Measurements from ENCODE around the gene GPR108. TPM values are rescaled to one million over a fixed set of nuclear protein-coding genes. Genes with fewer than 3 reads are reported as not detected.

GPR108 gene
- total and polyA plus RNA-seq, 11 donors, result 19.2 to 47.9 (median 31.1) TPM

DNA sequence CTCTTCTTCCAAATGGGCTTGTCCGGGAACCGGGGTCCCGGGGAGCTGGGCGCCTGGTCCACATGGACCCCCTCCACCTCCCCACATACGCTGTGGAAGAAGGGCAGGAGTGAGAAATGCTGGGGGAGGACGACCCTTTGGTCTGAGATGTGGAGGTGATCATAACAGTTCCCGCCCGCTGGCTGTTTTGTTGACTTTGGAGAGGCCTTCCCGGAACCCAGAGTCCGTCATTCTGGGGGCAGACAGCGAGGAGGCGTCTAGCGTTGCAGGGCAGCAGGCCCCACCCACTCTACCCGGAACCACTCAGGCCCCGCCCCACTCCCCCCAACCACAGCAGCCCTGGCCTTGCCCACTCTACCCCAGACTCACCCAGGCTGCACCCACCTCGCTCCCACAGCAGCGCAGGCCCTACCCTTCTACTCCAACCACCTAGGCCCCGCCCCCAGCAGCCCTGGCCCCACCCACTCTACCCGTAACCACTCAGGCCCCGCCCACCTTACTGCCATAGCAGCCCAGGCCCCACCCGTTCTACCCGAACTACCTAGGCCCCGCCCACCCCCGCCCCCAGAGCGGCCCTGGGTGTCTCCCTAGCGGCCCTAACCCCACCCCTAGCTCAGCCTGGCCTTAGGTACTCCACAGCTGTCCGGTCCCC lies 7.1 kb downstream of the GPR108 start:
- Histone ChIP-seq H3K4me3 (no peak overlapping the region), H3K4me1 (peaks cover 0 to 27% (median under 1%) of the 10 kb centered on the region in 12 donors), H3K36me3 (peaks cover 0 to 41% (median 12%) of the 10 kb centered on the region in 9 donors), H3K27me3 (peaks cover 0 to 6% (median 0%) of the 10 kb centered on the region in 9 donors), H3K9me3 (peaks cover 0 to 5% (median 0%) of the 10 kb centered on the region in 12 donors), H3K27ac (no peak overlapping the region)
- intact Hi-C loops (cut with DNase I), result loop anchor here in 6 of 10 donors (10.0 kb wide), 2 partner anchors 95 to 215 kb away; no protein-coding TSS in a partner anchor
- ATAC-seq, result peak in 2 of 4 donors; percentile 41 to 42
- 81 to 83% (median 81%) methylated on average over 18 to 27 of the region's 27 CpGs for WGBS, 4 donors
- no peak for TF ChIP-seq POLR2A (IDR thresholded peaks at IDR 0.05)
- TF ChIP-seq, protein P1, sequence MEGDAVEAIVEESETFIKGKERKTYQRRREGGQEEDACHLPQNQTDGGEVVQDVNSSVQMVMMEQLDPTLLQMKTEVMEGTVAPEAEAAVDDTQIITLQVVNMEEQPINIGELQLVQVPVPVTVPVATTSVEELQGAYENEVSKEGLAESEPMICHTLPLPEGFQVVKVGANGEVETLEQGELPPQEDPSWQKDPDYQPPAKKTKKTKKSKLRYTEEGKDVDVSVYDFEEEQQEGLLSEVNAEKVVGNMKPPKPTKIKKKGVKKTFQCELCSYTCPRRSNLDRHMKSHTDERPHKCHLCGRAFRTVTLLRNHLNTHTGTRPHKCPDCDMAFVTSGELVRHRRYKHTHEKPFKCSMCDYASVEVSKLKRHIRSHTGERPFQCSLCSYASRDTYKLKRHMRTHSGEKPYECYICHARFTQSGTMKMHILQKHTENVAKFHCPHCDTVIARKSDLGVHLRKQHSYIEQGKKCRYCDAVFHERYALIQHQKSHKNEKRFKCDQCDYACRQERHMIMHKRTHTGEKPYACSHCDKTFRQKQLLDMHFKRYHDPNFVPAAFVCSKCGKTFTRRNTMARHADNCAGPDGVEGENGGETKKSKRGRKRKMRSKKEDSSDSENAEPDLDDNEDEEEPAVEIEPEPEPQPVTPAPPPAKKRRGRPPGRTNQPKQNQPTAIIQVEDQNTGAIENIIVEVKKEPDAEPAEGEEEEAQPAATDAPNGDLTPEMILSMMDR (IDR thresholded peaks at IDR 0.05), result no peak
- no peak for DNase-seq

DNA sequence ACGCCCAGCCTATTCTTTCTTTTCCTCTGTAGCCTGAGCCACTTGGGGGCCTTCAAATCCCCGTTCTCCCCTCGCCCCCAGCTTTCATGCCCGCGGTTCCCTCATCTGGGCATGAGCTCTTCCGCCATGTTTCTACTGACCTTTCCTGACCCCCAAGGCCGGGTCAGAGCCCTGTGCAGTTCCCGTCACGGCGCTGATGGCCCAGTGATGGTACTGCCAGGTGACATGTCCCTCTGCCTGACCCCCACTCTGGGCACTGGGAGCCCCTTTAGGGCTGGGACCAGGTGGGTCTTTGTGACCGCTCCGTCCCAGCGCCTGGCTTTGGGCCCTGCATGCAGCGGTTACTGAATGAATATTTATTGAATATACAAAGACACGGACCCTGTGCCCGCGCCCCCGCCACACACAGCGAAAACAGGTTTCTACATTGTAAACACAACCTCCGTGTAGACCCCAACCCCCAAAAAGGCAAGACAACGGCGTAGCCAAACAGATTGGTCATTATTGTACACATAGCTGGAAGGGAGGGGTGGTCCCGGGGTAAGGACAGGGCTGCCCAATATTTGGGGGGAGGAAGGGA lies 7.7 kb downstream of the GPR108 start:
- Histone ChIP-seq H3K9me3 (peaks cover 0 to 5% (median 0%) of the 10 kb centered on the region in 12 donors), H3K27me3 (peaks cover 0 to 6% (median 0%) of the 10 kb centered on the region in 9 donors), H3K4me1 (peaks cover 0 to 32% (median 0%) of the 10 kb centered on the region in 12 donors), H3K4me3 (no peak overlapping the region), H3K36me3 (peaks cover 0 to 39% (median 12%) of the 10 kb centered on the region in 9 donors), H3K27ac (no peak overlapping the region)
- TF ChIP-seq, protein P1 (IDR thresholded peaks at IDR 0.05), result no peak
- TF ChIP-seq POLR2A (IDR thresholded peaks at IDR 0.05), result no peak
- DNase-seq (no peak), ATAC-seq (no peak)
- WGBS, 4 donors, result 93 to 97% (median 95%) methylated on average over 23 of the region's 23 CpGs
- intact Hi-C loops (cut with DNase I), result loop anchor here in 6 of 10 donors (10.0 kb wide), 2 partner anchors 95 to 215 kb away; no protein-coding TSS in a partner anchor

DNA sequence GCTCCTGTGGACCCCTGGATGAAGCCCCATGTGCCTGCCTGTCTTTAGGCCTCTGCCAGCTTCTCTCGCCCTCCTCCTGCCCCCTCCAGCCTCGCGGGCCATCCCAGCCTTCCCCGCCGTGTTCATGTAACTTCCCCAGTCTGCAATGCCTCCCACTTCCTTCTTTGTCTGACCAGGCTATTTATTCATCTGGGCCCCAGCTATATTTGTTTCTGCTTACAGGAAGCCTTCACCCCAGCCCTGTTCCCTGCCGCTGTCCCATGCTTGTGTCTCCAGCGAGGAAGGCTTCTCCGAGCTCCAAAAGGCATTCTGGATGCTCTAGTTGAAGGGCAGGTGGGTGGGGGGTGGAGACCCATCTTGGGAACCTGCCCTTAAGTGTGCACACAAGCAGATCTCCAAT lies 9.0 kb downstream of the GPR108 start:
- Histone ChIP-seq H3K27ac (peak overlapping the region in 1 of 12 donors; percentile 74), H3K4me3 (no peak overlapping the region), H3K36me3 (peaks cover 0 to 30% (median 12%) of the 10 kb centered on the region in 9 donors), H3K9me3 (peaks cover 0 to 5% (median 0%) of the 10 kb centered on the region in 12 donors), H3K4me1 (peaks cover 0 to 45% (median 0%) of the 10 kb centered on the region in 12 donors), H3K27me3 (peaks cover 0 to 6% (median 0%) of the 10 kb centered on the region in 9 donors)
- intact Hi-C loops (cut with DNase I), result no loop called here
- 25 to 48% (median 34%) methylated on average over 8 of the region's 8 CpGs for WGBS, 4 donors
- ATAC-seq, result peak; percentile 12 to 59 (median 39)
- TF ChIP-seq, protein P1 (IDR thresholded peaks at IDR 0.05), result no peak
- TF ChIP-seq POLR2A (IDR thresholded peaks at IDR 0.05), result no peak
- peak in 1 of 5 donors; percentile 56 for DNase-seq

Data from heart left ventricle (tissue), 16 donors.